Keratinocyte (primary cell): Measurements from ENCODE around the gene NOP14.

Experiments
- CTCF ChIP-seq, 3 experiments: IDR thresholded peaks in 1 of 3; conservative IDR thresholded peaks in 1 of 3; optimal IDR thresholded peaks in 1 of 3; 2 replicates in 2 of 3; 3 replicates in 1 of 3; pipeline versions ENCODE3 to v1.5.1; 2011; ENCODE audit warnings: low read length in 3 of 3, mild to moderate bottlenecking in 3 of 3, moderate library complexity in 2 of 3, control low read depth in 1 of 3, inconsistent platforms in 1 of 3; ENCODE audit not compliant: insufficient read depth in 2 of 3; ENCODE audit errors: extremely low read depth in 1 of 3
- EZH2 ChIP-seq: IDR thresholded peaks from one replicate; pipeline ENCODE4 v1.6.1; 2012; ENCODE audit warnings: inconsistent platforms, mild to moderate bottlenecking, low read length, moderate library complexity

- TF ChIP-seq CTCF (optimal IDR thresholded peaks at IDR 0.05 in 1 of 3, IDR thresholded peaks at IDR 0.05 in 1 of 3, conservative IDR thresholded peaks at IDR 0.05 in 1 of 3; ENCODE audit: extremely low read depth in 1 of 3, insufficient read depth in 2 of 3, low read length in 3 of 3), result no peak
- no peak for TF ChIP-seq EZH2
These were observed 9.7 kb downstream of the NOP14 start for GRCh38 chr4:2953496-2953895.
